C4-2B (cell line): ENCODE data around the gene UROS.

Source experiments
- ZFX ChIP-seq: fragments of 450-650 bp; IDR thresholded peaks from 2 replicates; pipeline ENCODE4 v1.6.1; 2017
- TF ChIP-seq, protein P1 (sequence below): fragments of 450-650 bp; conservative IDR thresholded peaks from 2 replicates; pipeline ENCODE4 v1.5.1; 2017; ENCODE audit warnings: mild to moderate bottlenecking

DNA sequence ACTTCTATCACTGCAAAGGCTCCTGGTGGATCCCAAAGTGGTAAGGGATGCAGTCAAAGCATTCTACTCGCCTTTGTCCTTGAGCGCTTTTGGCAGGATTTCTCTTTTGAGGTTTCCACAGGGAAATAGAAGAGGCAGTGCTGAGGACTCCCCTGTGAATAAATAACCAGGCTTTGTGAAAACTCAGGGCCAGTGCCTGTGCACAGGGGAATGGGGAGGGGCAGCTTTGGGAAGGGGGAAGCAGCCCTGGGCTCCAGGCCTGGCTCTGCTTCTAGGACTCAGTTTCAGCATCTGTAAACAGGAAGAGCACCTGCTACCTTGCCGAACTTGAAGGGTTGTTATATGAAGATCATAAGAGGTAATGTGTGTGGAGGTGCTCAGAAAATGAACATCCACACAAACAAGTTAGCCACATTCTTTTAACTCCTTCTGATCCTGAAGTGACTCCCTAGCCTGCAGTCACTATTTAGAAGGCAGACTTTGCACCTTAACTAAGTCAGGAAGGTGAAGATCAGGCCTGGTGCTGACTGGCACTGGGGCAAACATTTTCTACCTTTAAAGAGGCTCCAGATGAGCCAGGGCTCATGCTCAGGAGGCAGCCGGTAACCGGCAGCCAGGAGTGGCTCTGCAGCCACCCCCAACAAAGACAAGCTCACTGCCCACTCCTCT, 24.9 kb downstream of the UROS start:
- TF ChIP-seq, protein P1, sequence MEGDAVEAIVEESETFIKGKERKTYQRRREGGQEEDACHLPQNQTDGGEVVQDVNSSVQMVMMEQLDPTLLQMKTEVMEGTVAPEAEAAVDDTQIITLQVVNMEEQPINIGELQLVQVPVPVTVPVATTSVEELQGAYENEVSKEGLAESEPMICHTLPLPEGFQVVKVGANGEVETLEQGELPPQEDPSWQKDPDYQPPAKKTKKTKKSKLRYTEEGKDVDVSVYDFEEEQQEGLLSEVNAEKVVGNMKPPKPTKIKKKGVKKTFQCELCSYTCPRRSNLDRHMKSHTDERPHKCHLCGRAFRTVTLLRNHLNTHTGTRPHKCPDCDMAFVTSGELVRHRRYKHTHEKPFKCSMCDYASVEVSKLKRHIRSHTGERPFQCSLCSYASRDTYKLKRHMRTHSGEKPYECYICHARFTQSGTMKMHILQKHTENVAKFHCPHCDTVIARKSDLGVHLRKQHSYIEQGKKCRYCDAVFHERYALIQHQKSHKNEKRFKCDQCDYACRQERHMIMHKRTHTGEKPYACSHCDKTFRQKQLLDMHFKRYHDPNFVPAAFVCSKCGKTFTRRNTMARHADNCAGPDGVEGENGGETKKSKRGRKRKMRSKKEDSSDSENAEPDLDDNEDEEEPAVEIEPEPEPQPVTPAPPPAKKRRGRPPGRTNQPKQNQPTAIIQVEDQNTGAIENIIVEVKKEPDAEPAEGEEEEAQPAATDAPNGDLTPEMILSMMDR, result no peak
- no peak for TF ChIP-seq ZFX
